ENCODE data around the gene NPHP3.

- TF ChIP-seq CTCF (IDR thresholded peaks at IDR 0.05; ENCODE audit: insufficient read depth, low read length, poor library complexity, severe bottlenecking) (no peak), EZH2phosphoT487 (conservative IDR thresholded peaks at IDR 0.05; ENCODE audit: low read length) (no peak)
Observed at GRCh38 chr3:132679911-132680310, 42.3 kb downstream of the NPHP3 start.

Data from SU-DHL-6 (cell line).